ENCODE measurements around the gene GABRA5.

DNA sequence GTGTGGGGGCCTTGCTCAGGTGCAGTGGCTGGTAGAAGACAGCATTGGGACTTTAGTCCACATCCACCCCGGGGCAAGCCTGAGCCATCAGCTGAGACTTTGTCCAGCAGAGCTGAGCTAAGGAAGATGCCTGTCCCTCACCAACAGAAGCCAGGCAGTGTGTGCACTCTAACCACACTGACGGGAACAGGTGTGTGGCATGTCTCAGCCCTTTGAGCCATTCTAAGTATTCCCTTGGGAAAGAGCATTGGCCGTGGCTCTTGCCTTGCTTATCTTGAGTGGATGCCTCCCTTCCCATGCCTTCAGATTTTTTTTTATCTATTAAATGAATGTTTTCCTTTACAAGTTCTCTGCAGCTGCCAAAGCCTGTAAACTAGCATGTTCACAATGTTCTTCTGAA is 3.5 kb downstream of the GABRA5 start:
- TF ChIP-seq, protein P1, sequence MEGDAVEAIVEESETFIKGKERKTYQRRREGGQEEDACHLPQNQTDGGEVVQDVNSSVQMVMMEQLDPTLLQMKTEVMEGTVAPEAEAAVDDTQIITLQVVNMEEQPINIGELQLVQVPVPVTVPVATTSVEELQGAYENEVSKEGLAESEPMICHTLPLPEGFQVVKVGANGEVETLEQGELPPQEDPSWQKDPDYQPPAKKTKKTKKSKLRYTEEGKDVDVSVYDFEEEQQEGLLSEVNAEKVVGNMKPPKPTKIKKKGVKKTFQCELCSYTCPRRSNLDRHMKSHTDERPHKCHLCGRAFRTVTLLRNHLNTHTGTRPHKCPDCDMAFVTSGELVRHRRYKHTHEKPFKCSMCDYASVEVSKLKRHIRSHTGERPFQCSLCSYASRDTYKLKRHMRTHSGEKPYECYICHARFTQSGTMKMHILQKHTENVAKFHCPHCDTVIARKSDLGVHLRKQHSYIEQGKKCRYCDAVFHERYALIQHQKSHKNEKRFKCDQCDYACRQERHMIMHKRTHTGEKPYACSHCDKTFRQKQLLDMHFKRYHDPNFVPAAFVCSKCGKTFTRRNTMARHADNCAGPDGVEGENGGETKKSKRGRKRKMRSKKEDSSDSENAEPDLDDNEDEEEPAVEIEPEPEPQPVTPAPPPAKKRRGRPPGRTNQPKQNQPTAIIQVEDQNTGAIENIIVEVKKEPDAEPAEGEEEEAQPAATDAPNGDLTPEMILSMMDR (IDR thresholded peaks at IDR 0.05): no peak
- no peak for TF ChIP-seq POLR2A (IDR thresholded peaks at IDR 0.05)
